OCI-LY7 (cell line): ENCODE data around the gene NUP210. TPM values are rescaled to one million over a fixed set of nuclear protein-coding genes. Genes with fewer than 3 reads are reported as not detected.

ENCODE experiments used
- BruUV-seq: library from RNA; stranded (reverse); fragments of 400-500 nt; replicated peaks from 2 replicates; lab custom pipeline; 2021; lab: Mats Ljungman, UMichigan
- CTCF ChIA-PET: fragments of 300-600 bp; sonication (Branson Sonifier 250); formaldehyde crosslinking; loops from one replicate; lab custom pipeline; 2022; ENCODE audit warnings: antibody characterized with exemption; ENCODE audit not compliant: unreplicated experiment; lab: Charles Lee
- POLR2A ChIA-PET: fragments of 300-600 bp; sonication (Branson Sonifier 250); formaldehyde crosslinking; loops from one replicate; lab custom pipeline; 2022; ENCODE audit warnings: antibody characterized with exemption; lab: Charles Lee
- DNase-seq: peaks from one replicate; pipeline ENCODE4 v3.0.0-alpha.2; 2015; ENCODE audit warnings: low spot score
- H2AFZ ChIP-seq: fragments of 200-600 bp; sonication (generic), shearing (Covaris generic); 2 replicates; pipeline ENCODE4 v1.6.1; 2014; ENCODE audit warnings: mild to moderate bottlenecking, antibody characterized with exemption, low read length, moderate library complexity
- H3K27ac ChIP-seq: fragments of 200-600 bp; sonication (generic); 2 replicates; pipeline ENCODE4 v1.5.1; 2014; ENCODE audit warnings: mixed run types, low read depth, mild to moderate bottlenecking, moderate library complexity, low read length, inconsistent platforms; ENCODE audit not compliant: poor library complexity, severe bottlenecking
- H3K36me3 ChIP-seq: fragments of 200-600 bp; sonication (generic); 2 replicates; pipeline ENCODE4 v1.6.1; 2014; ENCODE audit warnings: mild to moderate bottlenecking, antibody characterized with exemption, low read length, moderate library complexity, mixed read lengths; ENCODE audit not compliant: insufficient read depth
- H3K4me1 ChIP-seq: fragments of 200-600 bp; sonication (generic); 2 replicates; pipeline ENCODE4 v1.5.1; 2014; ENCODE audit warnings: mild to moderate bottlenecking, low read length; ENCODE audit not compliant: insufficient read depth, poor library complexity, severe bottlenecking
- H3K4me2 ChIP-seq: fragments of 200-600 bp; sonication (generic); 2 replicates; pipeline ENCODE4 v1.6.1; 2014; ENCODE audit warnings: mild to moderate bottlenecking, low read length
- H3K4me3 ChIP-seq: fragments of 200-600 bp; sonication (generic); 2 replicates; pipeline ENCODE4 v1.5.1; 2014; ENCODE audit warnings: mild to moderate bottlenecking, low read depth, low read length; ENCODE audit not compliant: poor library complexity, severe bottlenecking
- H3K79me2 ChIP-seq: fragments of 200-600 bp; sonication (generic); 2 replicates; pipeline ENCODE4 v1.6.1; 2016; ENCODE audit warnings: low read depth, mild to moderate bottlenecking, low read length, moderate library complexity, mixed read lengths; ENCODE audit not compliant: insufficient read depth
- H3K9me2 ChIP-seq: fragments of 200-600 bp; sonication (generic); 2 replicates; pipeline ENCODE4 v1.6.1; 2016; ENCODE audit warnings: mild to moderate bottlenecking, low read length, mixed read lengths; ENCODE audit not compliant: insufficient read depth
- H3K9me3 ChIP-seq: fragments of 200-600 bp; sonication (generic); 2 replicates; pipeline ENCODE4 v1.6.1; 2014; ENCODE audit warnings: mild to moderate bottlenecking, mixed run types, low read length, mixed read lengths
- H4K20me1 ChIP-seq: fragments of 200-600 bp; sonication (generic); 2 replicates; pipeline ENCODE4 v1.6.1; 2014; ENCODE audit warnings: mild to moderate bottlenecking, antibody characterized with exemption, low read length, moderate library complexity, mixed read lengths; ENCODE audit not compliant: insufficient read depth
- CTCF ChIP-seq: fragments of 200-600 bp; sonication (generic); conservative IDR thresholded peaks from 2 replicates; pipeline ENCODE4 v1.5.1; 2014; ENCODE audit warnings: mild to moderate bottlenecking, antibody characterized with exemption, low read length, moderate library complexity, mixed read lengths
- EZH2phosphoT487 ChIP-seq: fragments of 200-600 bp; sonication (generic); IDR thresholded peaks from 2 replicates; pipeline ENCODE4 v1.6.1; 2018; ENCODE audit warnings: low read depth, borderline replicate concordance, mild to moderate bottlenecking, mixed run types, antibody characterized with exemption, low read length, moderate library complexity, mixed read lengths
- intact Hi-C: fragments of 100-400 bp; cut with micrococcal nuclease; formaldehyde crosslinking; loops from one replicate; pipeline ENCODE4 v1.10.0; 2022; ENCODE audit not compliant: unreplicated experiment
- total RNA-seq, 2 experiments: library from RNA; depleted of rRNA in 1 of 2; stranded (reverse); fragments of >200 nt in 1 of 2; shearing (Covaris generic) in 1 of 2; gene quantifications; 2 replicates each; pipeline ENCODE4 v1.2.3, GENCODE V29; 2014 to 2022

NUP210 gene
- total RNA-seq, 2 experiments from 2014 or later: 195 to 232 TPM

DNA sequence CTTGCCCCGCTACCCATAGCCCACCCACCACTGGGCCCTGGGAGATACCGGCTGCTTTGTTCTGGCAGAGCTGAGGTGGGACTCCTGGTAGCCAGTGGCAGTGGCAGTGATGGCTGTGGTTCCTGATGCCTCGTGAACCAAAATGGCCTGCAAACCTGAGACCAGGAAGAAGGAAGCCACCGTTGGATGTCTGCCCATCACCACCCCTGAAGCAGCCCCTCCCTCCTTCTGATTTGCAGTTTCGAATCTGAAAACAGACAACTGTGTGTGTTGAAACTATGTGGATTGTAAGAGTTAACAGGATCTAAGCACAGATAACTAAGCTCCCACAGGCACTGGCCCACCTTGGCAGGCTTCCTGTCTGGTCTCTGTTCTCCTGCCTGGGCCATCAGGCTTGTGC lies 66.6 kb downstream of the NUP210 start:
- Histone ChIP-seq H3K9me2 (no peaks in the 10 kb centered on the region), H3K4me2 (no peak overlapping the region), H3K36me3 (peaks cover 98% of the 10 kb centered on the region), H3K79me2 (no peaks in the 10 kb centered on the region), H3K4me3 (no peak overlapping the region), H2AFZ (no peak overlapping the region), H3K27ac (no peak overlapping the region), H3K9me3 (no peaks in the 10 kb centered on the region), H4K20me1 (no peaks in the 10 kb centered on the region; the same call in 1 of the 2 replicates), H3K4me1 (peaks cover 12% of the 10 kb centered on the region)
- no peak for TF ChIP-seq CTCF
- TF ChIP-seq EZH2phosphoT487: no peak
- ChIA-PET POLR2A (no interaction called here), CTCF (no interaction called here)
- no peak for DNase-seq
- intact Hi-C loops: no loop called here
- no TSS peak for BruUV-seq

DNA sequence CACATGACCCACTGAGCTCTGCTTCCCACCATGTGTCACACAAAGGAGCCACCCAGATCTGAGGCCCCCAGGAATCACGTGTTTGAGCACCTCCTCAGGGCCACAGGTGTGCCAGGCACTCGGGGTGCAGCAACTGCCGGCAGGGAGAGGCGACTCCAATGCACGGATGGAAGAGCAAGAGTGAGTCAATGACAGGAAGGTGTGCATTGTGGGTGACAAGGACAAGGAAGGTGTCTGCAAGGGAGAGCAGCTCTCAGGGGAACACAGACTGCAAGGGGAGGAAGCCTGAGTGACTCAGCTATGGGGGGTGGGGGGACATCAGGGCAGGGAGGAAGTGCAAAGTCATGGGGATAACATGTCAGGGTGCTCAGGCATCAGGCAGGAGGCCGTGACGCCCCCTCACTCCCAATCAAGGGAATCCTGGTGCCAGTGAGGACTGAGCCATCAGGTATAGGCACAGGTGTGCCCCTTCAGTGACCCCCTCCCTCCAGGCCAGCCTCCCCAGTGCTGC lies 67.4 kb downstream of the NUP210 start:
- no peak overlapping the region for H3K4me3 ChIP-seq
- ChIA-PET POLR2A (no interaction called here), CTCF (no interaction called here)
- BruUV-seq: no TSS peak
- H3K79me2 ChIP-seq: no peaks in the 10 kb centered on the region
- H3K9me2 ChIP-seq: no peaks in the 10 kb centered on the region
- TF ChIP-seq EZH2phosphoT487: no peak
- TF ChIP-seq CTCF: no peak
- intact Hi-C loops: no loop called here
- no peak overlapping the region for H3K27ac ChIP-seq
- DNase-seq: no peak
- H3K36me3 ChIP-seq: peaks cover 98% of the 10 kb centered on the region
- no peak overlapping the region for H3K4me2 ChIP-seq
- H3K4me1 ChIP-seq: peaks cover 12% of the 10 kb centered on the region
- H4K20me1 ChIP-seq: no peaks in the 10 kb centered on the region; the same call in 1 of the 2 replicates
- no peak overlapping the region for H2AFZ ChIP-seq
- H3K9me3 ChIP-seq: no peaks in the 10 kb centered on the region

GRCh38 chr3:13349823-13350222 lies 70.3 kb downstream of the NUP210 start:
- Histone ChIP-seq H3K9me3 (no peaks in the 10 kb centered on the region), H3K27ac (no peak overlapping the region), H3K4me3 (no peak overlapping the region), H3K36me3 (peaks cover 98% of the 10 kb centered on the region), H3K4me1 (peaks cover 12% of the 10 kb centered on the region), H2AFZ (no peak overlapping the region), H4K20me1 (no peaks in the 10 kb centered on the region; the same call in 1 of the 2 replicates), H3K79me2 (no peaks in the 10 kb centered on the region), H3K4me2 (no peak overlapping the region), H3K9me2 (no peaks in the 10 kb centered on the region)
- TF ChIP-seq EZH2phosphoT487 (no peak), CTCF (no peak)
- ChIA-PET POLR2A (interaction anchor here (0.6 to 1.6 kb wide), 2 partner anchors 29 to 39 kb away, joined by 3 read pairs; no protein-coding TSS in a partner anchor), CTCF (no interaction called here)
- intact Hi-C loops: no loop called here
- no TSS peak for BruUV-seq
- DNase-seq: no peak
